Natural killer cell (primary cell): ENCODE results near the gene GATB. TPM values are rescaled to one million over a fixed set of nuclear protein-coding genes. Genes with fewer than 3 reads are reported as not detected.

ENCODE experiments used
- ATAC-seq, 3 donors: fragments of 150-1000 bp in 2 of 3; fragments of 200-7000 bp in 1 of 3; cut with Tn5 transposase; 1 replicate in 1 of 3; 2 replicates in 2 of 3; pipeline ENCODE4 v1.10.0; 2021; ENCODE audit warnings: mild to moderate bottlenecking in 2 of 3, moderate library complexity in 2 of 3
- DNase-seq, 2 donors: peaks; one replicate each; pipeline versions ENCODE4 v3.0.0 to v3.0.0-alpha.2; 2013 to 2021; ENCODE audit warnings: mixed read lengths in 1 of 2
- H3K27ac ChIP-seq: one replicate; pipeline ENCODE4 v1.5.1; 2013; ENCODE audit warnings: mild to moderate bottlenecking, low read length
- H3K27me3 ChIP-seq: one replicate; pipeline ENCODE4 v1.6.1; 2013; ENCODE audit warnings: low read length; ENCODE audit not compliant: control insufficient read depth, insufficient read depth
- H3K36me3 ChIP-seq: one replicate; pipeline ENCODE4 v1.6.1; 2013; ENCODE audit warnings: low read length; ENCODE audit not compliant: control insufficient read depth, insufficient read depth
- H3K4me1 ChIP-seq: one replicate; pipeline ENCODE4 v1.6.1; 2013; ENCODE audit warnings: low read length; ENCODE audit not compliant: control insufficient read depth, insufficient read depth
- H3K4me3 ChIP-seq: one replicate; pipeline ENCODE4 v1.5.1; 2013; ENCODE audit warnings: low read length
- H3K9me3 ChIP-seq: one replicate; pipeline ENCODE4 v1.6.1; 2013; ENCODE audit warnings: low read length; ENCODE audit not compliant: control insufficient read depth, insufficient read depth
- H3K27ac Mint-ChIP-seq, 2 donors: one replicate each; pipeline ENCODE4 v1.8.0; 2022; ENCODE audit warnings: mild to moderate bottlenecking in 2 of 2, mixed read lengths in 2 of 2, moderate library complexity in 1 of 2
- H3K27me3 Mint-ChIP-seq, 2 donors: one replicate each; pipeline ENCODE4 v1.8.0; 2022; ENCODE audit warnings: low read depth in 2 of 2, mixed read lengths in 2 of 2
- H3K36me3 Mint-ChIP-seq: one replicate; pipeline ENCODE4 v1.8.0; 2022; ENCODE audit warnings: mixed read lengths
- H3K4me1 Mint-ChIP-seq, 2 donors: one replicate each; pipeline ENCODE4 v1.8.0; 2022; ENCODE audit warnings: mixed read lengths in 2 of 2
- H3K4me3 Mint-ChIP-seq: one replicate; pipeline ENCODE4 v1.8.0; 2022; ENCODE audit warnings: mild to moderate bottlenecking, moderate library complexity, mixed read lengths
- H3K9me3 Mint-ChIP-seq, 2 donors: one replicate each; pipeline ENCODE4 v1.8.0; 2022; ENCODE audit warnings: mixed read lengths in 2 of 2
- WGBS: methylation state at CpG from one replicate; pipeline ENCODE4 v1.1.7; 2013; ENCODE audit warnings: missing lambda C conversion rate; ENCODE audit not compliant: insufficient coverage; 5-methylcytosine and 5-hydroxymethylcytosine counted together
- intact Hi-C: fragments of 100-400 bp; cut with micrococcal nuclease; formaldehyde crosslinking; loops from one replicate; pipeline ENCODE4 v1.14.2; 2022
- total RNA-seq, 4 donors: library from RNA; stranded (reverse); fragments of 120-200 nt in 1 of 4; gene quantifications; one replicate each; pipeline versions ENCODE4 v1.2.3 to v1.2.4, GENCODE V29; 2013 to 2022
- TF ChIP-seq, protein P1 (sequence below): fragments of 200-600 bp; IDR thresholded peaks from one replicate; pipeline ENCODE4 v1.8.0; 2022; ENCODE audit warnings: antibody characterized with exemption

Gene GATB
- total RNA-seq, 3 donors from 2014 or later (not counting 1 experiment from before 2014, with no cell fraction given), result 5.6 to 7.2 (median 6.3) TPM

DNA sequence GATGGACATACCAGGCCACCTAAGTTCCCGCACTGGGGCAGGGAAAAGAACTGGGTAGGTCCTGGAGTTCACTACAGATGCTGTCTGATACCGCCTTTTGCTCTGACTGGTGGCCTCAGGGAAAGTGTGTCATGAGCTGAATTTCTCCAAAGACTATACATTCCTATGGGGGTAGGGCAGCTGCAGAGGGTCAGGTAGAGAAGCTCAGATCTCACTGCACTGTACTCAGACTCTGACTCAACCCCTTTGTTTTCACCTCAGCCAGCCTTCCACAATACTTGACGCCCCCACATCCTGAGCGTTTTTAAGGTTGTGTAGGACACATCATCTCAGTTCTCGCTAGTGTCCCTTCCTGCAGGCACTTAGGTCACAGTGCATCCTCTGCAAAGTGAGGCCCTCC lies 7.8 kb downstream of the GATB start:
- Mint-ChIP-seq H3K9me3 (no peaks in the 10 kb centered on the region), H3K36me3 (peaks cover 5% of the 10 kb centered on the region), H3K4me1 (no peaks in the 10 kb centered on the region), H3K4me3 (no peak overlapping the region), H3K27me3 (no peaks in the 10 kb centered on the region), H3K27ac (no peak overlapping the region)
- intact Hi-C loops, result no loop called here
- no peaks in the 10 kb centered on the region for H3K27me3 ChIP-seq
- ATAC-seq (no peak), DNase-seq (no peak)
- H3K4me1 ChIP-seq, result no peaks in the 10 kb centered on the region
- no peaks in the 10 kb centered on the region for H3K9me3 ChIP-seq
- H3K4me3 ChIP-seq, result no peak overlapping the region
- H3K27ac ChIP-seq, result no peak overlapping the region
- peaks cover 25% of the 10 kb centered on the region for H3K36me3 ChIP-seq
- TF ChIP-seq, protein P1, sequence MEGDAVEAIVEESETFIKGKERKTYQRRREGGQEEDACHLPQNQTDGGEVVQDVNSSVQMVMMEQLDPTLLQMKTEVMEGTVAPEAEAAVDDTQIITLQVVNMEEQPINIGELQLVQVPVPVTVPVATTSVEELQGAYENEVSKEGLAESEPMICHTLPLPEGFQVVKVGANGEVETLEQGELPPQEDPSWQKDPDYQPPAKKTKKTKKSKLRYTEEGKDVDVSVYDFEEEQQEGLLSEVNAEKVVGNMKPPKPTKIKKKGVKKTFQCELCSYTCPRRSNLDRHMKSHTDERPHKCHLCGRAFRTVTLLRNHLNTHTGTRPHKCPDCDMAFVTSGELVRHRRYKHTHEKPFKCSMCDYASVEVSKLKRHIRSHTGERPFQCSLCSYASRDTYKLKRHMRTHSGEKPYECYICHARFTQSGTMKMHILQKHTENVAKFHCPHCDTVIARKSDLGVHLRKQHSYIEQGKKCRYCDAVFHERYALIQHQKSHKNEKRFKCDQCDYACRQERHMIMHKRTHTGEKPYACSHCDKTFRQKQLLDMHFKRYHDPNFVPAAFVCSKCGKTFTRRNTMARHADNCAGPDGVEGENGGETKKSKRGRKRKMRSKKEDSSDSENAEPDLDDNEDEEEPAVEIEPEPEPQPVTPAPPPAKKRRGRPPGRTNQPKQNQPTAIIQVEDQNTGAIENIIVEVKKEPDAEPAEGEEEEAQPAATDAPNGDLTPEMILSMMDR, result no peak
- WGBS, result 92% methylated on average over 5 of the region's 5 CpGs

DNA sequence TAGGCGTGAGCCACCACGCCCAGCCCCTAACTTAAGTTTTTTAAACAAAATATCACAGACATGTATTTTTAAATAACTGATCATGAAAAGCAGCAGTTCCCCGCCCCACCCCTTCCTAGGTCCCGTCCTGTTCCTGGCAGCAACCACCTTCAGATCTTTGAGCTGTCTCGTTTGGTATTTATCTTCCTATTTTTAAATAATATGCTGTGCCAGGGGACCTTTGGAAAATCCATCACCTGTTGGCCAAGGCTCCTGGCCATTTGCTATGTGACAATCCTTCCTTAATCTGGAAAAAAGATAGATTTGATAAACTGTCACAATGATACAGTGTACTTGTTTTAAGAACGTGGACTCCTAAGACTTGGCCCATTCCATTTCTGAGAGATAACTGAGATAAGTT lies 10.7 kb downstream of the GATB start:
- WGBS, result 99% methylated on average over 5 of the region's 6 CpGs
- DNase-seq (no peak), ATAC-seq (no peak)
- H3K36me3 ChIP-seq, result peaks cover 12% of the 10 kb centered on the region
- no peak overlapping the region for H3K27ac Mint-ChIP-seq
- no peak overlapping the region for H3K4me3 Mint-ChIP-seq
- intact Hi-C loops, result no loop called here
- H3K4me3 ChIP-seq, result no peak overlapping the region
- no peaks in the 10 kb centered on the region for H3K9me3 Mint-ChIP-seq
- no peaks in the 10 kb centered on the region for H3K36me3 Mint-ChIP-seq
- H3K27me3 Mint-ChIP-seq, result no peaks in the 10 kb centered on the region
- H3K27ac ChIP-seq, result no peak overlapping the region
- H3K27me3 ChIP-seq, result no peaks in the 10 kb centered on the region
- TF ChIP-seq, protein P1, result no peak
- H3K4me1 Mint-ChIP-seq, result no peaks in the 10 kb centered on the region
- no peaks in the 10 kb centered on the region for H3K4me1 ChIP-seq
- no peaks in the 10 kb centered on the region for H3K9me3 ChIP-seq

DNA sequence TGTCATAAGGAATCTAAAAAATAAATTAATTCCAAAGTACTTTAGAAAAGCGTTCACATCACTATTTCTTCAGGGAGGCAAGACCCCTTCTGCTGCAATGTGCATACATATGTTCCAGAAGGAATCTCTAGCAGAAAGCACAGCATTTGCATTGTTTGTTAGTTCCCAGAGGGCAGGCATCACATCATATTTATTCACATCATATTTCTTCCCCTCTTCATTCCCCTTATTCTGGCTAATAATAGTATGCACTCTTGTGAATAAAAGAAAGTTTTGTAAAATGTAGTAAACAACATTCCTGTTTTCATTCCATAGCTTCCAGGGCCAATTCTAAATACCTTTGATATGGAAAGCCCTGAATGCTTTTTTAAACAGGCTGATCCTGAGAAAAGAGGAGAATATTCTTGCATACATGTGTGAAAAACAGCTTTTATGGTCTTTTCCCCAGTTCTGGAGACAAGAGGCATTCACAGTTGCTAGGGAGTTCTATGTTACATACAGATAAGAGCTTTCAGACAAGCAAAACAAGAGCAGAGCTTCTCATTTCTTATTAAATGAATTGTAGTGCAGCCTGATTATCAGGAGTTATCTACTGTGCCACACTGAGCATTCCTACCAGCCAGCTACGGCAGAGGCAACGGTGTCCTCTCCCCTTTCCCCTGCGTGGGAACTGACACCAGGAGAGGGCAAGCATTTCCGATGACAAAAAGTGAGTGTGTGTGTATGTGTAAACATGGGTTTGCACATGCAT lies 15.2 kb downstream of the GATB start:
- H3K36me3 Mint-ChIP-seq, result no peaks in the 10 kb centered on the region
- TF ChIP-seq, protein P1, result no peak
- no peaks in the 10 kb centered on the region for H3K4me1 Mint-ChIP-seq
- WGBS, result 96% methylated on average over 3 of the region's 5 CpGs
- no peaks in the 10 kb centered on the region for H3K9me3 ChIP-seq
- ATAC-seq (no peak), DNase-seq (no peak)
- no peaks in the 10 kb centered on the region for H3K27me3 Mint-ChIP-seq
- no peak overlapping the region for H3K27ac ChIP-seq
- no peaks in the 10 kb centered on the region for H3K9me3 Mint-ChIP-seq
- H3K27ac Mint-ChIP-seq, result no peak overlapping the region
- H3K4me3 ChIP-seq, result no peak overlapping the region
- H3K4me1 ChIP-seq, result no peaks in the 10 kb centered on the region
- intact Hi-C loops, result no loop called here
- H3K27me3 ChIP-seq, result no peaks in the 10 kb centered on the region
- no peaks in the 10 kb centered on the region for H3K36me3 ChIP-seq
- H3K4me3 Mint-ChIP-seq, result no peak overlapping the region

DNA sequence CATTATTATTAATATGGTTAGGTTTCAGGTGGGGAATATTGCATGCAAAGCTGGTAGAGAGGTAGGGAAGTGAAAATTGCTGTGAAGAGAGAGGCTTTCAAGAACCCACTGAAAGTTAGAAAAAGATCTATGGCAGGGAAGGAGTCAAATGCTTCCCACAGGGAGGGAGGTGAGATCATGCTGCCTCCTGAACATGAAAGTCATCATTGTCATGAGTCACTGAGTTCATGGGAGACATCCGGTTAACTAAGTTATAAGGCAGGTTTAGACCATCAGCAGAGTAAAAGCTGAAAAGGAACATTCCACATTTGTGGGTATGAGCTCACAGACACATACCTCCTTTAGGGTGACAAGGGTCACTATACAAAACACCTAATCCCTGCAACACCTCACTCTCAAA lies 16.2 kb downstream of the GATB start:
- no peaks in the 10 kb centered on the region for H3K27me3 ChIP-seq
- H3K4me1 Mint-ChIP-seq, result no peaks in the 10 kb centered on the region
- DNase-seq (no peak), ATAC-seq (no peak)
- H3K36me3 ChIP-seq, result no peaks in the 10 kb centered on the region
- no peaks in the 10 kb centered on the region for H3K36me3 Mint-ChIP-seq
- WGBS, result 94% methylated on average over 1 of the region's 1 CpG
- no peak overlapping the region for H3K27ac ChIP-seq
- H3K4me1 ChIP-seq, result no peaks in the 10 kb centered on the region
- no peaks in the 10 kb centered on the region for H3K9me3 Mint-ChIP-seq
- H3K4me3 Mint-ChIP-seq, result no peak overlapping the region
- H3K9me3 ChIP-seq, result no peaks in the 10 kb centered on the region
- TF ChIP-seq, protein P1, result no peak
- no peaks in the 10 kb centered on the region for H3K27me3 Mint-ChIP-seq
- H3K27ac Mint-ChIP-seq, result no peak overlapping the region
- no peak overlapping the region for H3K4me3 ChIP-seq
- intact Hi-C loops, result no loop called here
